GM12878 (cell line): ENCODE results near the gene PPP2R5C. TPM values are rescaled to one million over a fixed set of nuclear protein-coding genes. Genes with fewer than 3 reads are reported as not detected.

Experiments
- ATAC-seq: fragments of 200-7000 bp; cut with Tn5 transposase; 3 replicates; pipeline ENCODE4 v1.9.1; 2020; ENCODE audit warnings: mild to moderate bottlenecking, moderate library complexity
- BruUV-seq: library from RNA; stranded (reverse); fragments of 400-500 nt; replicated peaks from 2 replicates; lab custom pipeline; 2021; lab: Mats Ljungman, UMichigan
- CTCF ChIA-PET: fragments of 300-600 bp; sonication (Branson Sonifier 250); formaldehyde crosslinking; extraction: SDS; loops from one replicate; lab custom pipeline; 2021; ENCODE audit warnings: inconsistent platforms; lab: Yijun Ruan, JAX
- POLR2A ChIA-PET: fragments of 350-600 bp; formaldehyde crosslinking; extraction: SDS; loops from one replicate; lab custom pipeline; 2021; ENCODE audit warnings: inconsistent platforms; lab: Charles Lee
- RAD21 ChIA-PET: fragments of 300-600 bp; sonication (Branson Sonifier 250); formaldehyde crosslinking; loops from one replicate; lab custom pipeline; 2023; ENCODE audit warnings: antibody characterized with exemption; ENCODE audit not compliant: unreplicated experiment; lab: Charles Lee
- SMC1A ChIA-PET: fragments of 300-600 bp; sonication (Branson Sonifier 250); formaldehyde crosslinking; loops from one replicate; lab custom pipeline; 2023; ENCODE audit not compliant: unreplicated experiment, uncharacterized antibody; lab: Charles Lee
- DNase-seq: peaks from one replicate; pipeline ENCODE4 v3.0.0-alpha.2; 2011; ENCODE audit warnings: low read depth, low spot score
- FAIRE-seq: peaks from 3 replicates; lab custom pipeline; 2011; peaks lifted over from hg19 to GRCh38; lab: Jason Lieb, UNC
- H2AFZ ChIP-seq: 2 replicates; pipeline ENCODE4 v1.6.0; 2011; ENCODE audit warnings: low read depth, low read length, control low read depth; ENCODE audit not compliant: control insufficient read depth
- H3K27ac ChIP-seq: 2 replicates; pipeline ENCODE4 v1.5.1; 2011; ENCODE audit warnings: control low read depth; ENCODE audit not compliant: control insufficient read depth, insufficient read depth
- H3K27me3 ChIP-seq, 2 experiments: replicated peaks in 1 of 2; 2 replicates each; pipeline versions ENCODE4 v1.6.0 to v1.6.1; 2011; ENCODE audit warnings: low read length in 1 of 2; ENCODE audit not compliant: control insufficient read depth in 2 of 2, insufficient read depth in 2 of 2
- H3K36me3 ChIP-seq, 2 experiments: 2 replicates each; pipeline ENCODE4 v1.5.1; 2011; ENCODE audit warnings: low read length in 1 of 2; ENCODE audit not compliant: control insufficient read depth in 2 of 2, insufficient read depth in 2 of 2
- H3K4me1 ChIP-seq: 2 replicates; pipeline ENCODE4 v1.6.1; 2011; ENCODE audit warnings: mild to moderate bottlenecking, low read length, moderate library complexity, mixed read lengths; ENCODE audit not compliant: control insufficient read depth, insufficient read depth
- H3K4me2 ChIP-seq: 2 replicates; pipeline ENCODE4 v1.6.0; 2011; ENCODE audit warnings: control low read depth; ENCODE audit not compliant: control insufficient read depth, insufficient read depth
- H3K4me3 ChIP-seq: fragments of 200-600 bp; sonication (generic); 2 replicates; pipeline ENCODE4 v1.5.1; 2016
- H3K79me2 ChIP-seq: 2 replicates; pipeline ENCODE4 v1.6.0; 2011; ENCODE audit warnings: low read length; ENCODE audit not compliant: control insufficient read depth, insufficient read depth
- H3K9ac ChIP-seq: 2 replicates; pipeline ENCODE4 v1.8.0; 2011; ENCODE audit warnings: low read length, control low read depth, mixed read lengths; ENCODE audit not compliant: control insufficient read depth, insufficient read depth
- H3K9me3 ChIP-seq: replicated peaks from 3 replicates; pipeline ENCODE4 v1.5.1; 2011; ENCODE audit warnings: mild to moderate bottlenecking, low read length; ENCODE audit not compliant: control insufficient read depth, insufficient read depth
- H4K20me1 ChIP-seq: 2 replicates; pipeline ENCODE4 v1.6.0; 2011; ENCODE audit not compliant: control insufficient read depth, insufficient read depth
- PAX5 ChIP-seq: IDR thresholded peaks from 2 replicates; pipeline ENCODE4 v1.6.1; 2011; ENCODE audit warnings: low read depth, low read length, borderline replicate concordance
- POLR2AphosphoS2 ChIP-seq: IDR thresholded peaks from 2 replicates; pipeline ENCODE4 v1.6.1; 2011; ENCODE audit warnings: low read depth, mild to moderate bottlenecking, low read length, improper control_type of control experiment, moderate library complexity
- SMAD1 ChIP-seq: fragments of 450-650 bp; IDR thresholded peaks from 2 replicates; pipeline ENCODE4 v1.6.1; 2018; ENCODE audit warnings: mild to moderate bottlenecking, low read depth; ENCODE audit not compliant: partially characterized antibody
- SREBF2 ChIP-seq: IDR thresholded peaks from 2 replicates; pipeline ENCODE4 v1.6.1; 2012; ENCODE audit warnings: mild to moderate bottlenecking, low read length
- WGBS: methylation state at CpG from one replicate; pipeline ENCODE4 v1.1.6; 2016; ENCODE audit warnings: low lambda C conversion rate; ENCODE audit not compliant: insufficient replicate concordance, insufficient coverage; ENCODE audit errors: missing lambda C conversion rate; 5-methylcytosine and 5-hydroxymethylcytosine counted together
- in situ Hi-C: fragments of 300-500 bp; cut with MboI; formaldehyde crosslinking; loops from 9 replicates; pipeline ENCODE4 v1.14.3; 2018; ENCODE audit warnings: mixed read lengths
- intact Hi-C: fragments of 100-400 bp; cut with micrococcal nuclease; formaldehyde crosslinking; loops from one replicate; pipeline ENCODE4 v1.14.2; 2022; ENCODE audit not compliant: unreplicated experiment
- polyA plus RNA-seq, 11 experiments: library from polyadenylated mRNA; depleted of rRNA in 4 of 11; unstranded in 6 of 11; stranded (reverse) in 5 of 11; fragments of >200 nt; fragmentation: Nextera tagmentation in 4 of 11; fragmentation: Illumina TruSeq in 1 of 11; extraction: Ambion mirVana in 4 of 11; extraction: Trizol in 1 of 11; gene quantifications; 1 replicate in 1 of 11; 2 replicates in 10 of 11; pipeline versions ENCODE4 v1.2.1 to v1.2.3, GENCODE V29; 2011 to 2016; ENCODE audit warnings: inconsistent platforms in 2 of 11, missing spikeins in 2 of 11, low read depth in 1 of 11
- total RNA-seq, 4 experiments: library from RNA; depleted of rRNA in 3 of 4; stranded (reverse); fragments of >200 nt in 3 of 4; fragmentation: Illumina TruSeq in 1 of 4; extraction: Trizol in 1 of 4; gene quantifications; 2 replicates each; pipeline versions ENCODE4 v1.2.1 to v1.2.3, GENCODE V29; 2013 to 2021
- TF ChIP-seq, protein P1 (sequence below): IDR thresholded peaks from 2 replicates; pipeline ENCODE4 v1.6.1; 2012; ENCODE audit warnings: low read depth, low read length, improper control_type of control experiment
- TF ChIP-seq, protein P2 (sequence below): IDR thresholded peaks from 2 replicates; pipeline ENCODE4 v1.6.1; 2012; ENCODE audit warnings: improper control_type of control experiment, low read depth, low read length; ENCODE audit not compliant: insufficient replicate concordance

PPP2R5C gene
- total and polyA plus RNA-seq, 10 of the 15 experiments (the other 5 are each of a cell fraction or from before 2014, with no cell fraction given): 106 to 199 (median 144) TPM

DNA sequence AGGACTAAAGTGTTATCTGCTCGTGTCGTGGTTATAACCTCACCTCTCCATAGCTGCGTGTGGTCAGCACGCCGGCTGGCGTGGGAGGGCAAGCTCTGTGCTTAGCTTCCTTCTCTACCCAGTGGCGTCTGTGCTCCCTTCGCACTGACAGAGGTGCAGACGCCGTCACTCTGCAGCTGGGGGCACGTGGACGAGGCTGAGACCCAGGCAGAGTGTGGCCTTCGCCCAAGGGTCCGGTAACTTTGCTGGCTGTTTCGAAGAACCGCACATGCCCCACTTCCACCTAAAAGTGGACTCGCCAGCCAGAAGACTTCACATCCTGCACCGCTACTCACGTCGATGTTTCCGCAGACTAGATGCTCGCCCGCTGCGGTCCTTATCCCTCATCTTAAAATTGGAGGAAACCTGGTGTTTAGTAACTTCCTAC, 166.9 kb downstream of the PPP2R5C start:
- no peak for TF ChIP-seq PAX5
- TF ChIP-seq, protein P1, sequence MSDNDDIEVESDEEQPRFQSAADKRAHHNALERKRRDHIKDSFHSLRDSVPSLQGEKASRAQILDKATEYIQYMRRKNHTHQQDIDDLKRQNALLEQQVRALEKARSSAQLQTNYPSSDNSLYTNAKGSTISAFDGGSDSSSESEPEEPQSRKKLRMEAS: no peak
- TF ChIP-seq, protein P2, sequence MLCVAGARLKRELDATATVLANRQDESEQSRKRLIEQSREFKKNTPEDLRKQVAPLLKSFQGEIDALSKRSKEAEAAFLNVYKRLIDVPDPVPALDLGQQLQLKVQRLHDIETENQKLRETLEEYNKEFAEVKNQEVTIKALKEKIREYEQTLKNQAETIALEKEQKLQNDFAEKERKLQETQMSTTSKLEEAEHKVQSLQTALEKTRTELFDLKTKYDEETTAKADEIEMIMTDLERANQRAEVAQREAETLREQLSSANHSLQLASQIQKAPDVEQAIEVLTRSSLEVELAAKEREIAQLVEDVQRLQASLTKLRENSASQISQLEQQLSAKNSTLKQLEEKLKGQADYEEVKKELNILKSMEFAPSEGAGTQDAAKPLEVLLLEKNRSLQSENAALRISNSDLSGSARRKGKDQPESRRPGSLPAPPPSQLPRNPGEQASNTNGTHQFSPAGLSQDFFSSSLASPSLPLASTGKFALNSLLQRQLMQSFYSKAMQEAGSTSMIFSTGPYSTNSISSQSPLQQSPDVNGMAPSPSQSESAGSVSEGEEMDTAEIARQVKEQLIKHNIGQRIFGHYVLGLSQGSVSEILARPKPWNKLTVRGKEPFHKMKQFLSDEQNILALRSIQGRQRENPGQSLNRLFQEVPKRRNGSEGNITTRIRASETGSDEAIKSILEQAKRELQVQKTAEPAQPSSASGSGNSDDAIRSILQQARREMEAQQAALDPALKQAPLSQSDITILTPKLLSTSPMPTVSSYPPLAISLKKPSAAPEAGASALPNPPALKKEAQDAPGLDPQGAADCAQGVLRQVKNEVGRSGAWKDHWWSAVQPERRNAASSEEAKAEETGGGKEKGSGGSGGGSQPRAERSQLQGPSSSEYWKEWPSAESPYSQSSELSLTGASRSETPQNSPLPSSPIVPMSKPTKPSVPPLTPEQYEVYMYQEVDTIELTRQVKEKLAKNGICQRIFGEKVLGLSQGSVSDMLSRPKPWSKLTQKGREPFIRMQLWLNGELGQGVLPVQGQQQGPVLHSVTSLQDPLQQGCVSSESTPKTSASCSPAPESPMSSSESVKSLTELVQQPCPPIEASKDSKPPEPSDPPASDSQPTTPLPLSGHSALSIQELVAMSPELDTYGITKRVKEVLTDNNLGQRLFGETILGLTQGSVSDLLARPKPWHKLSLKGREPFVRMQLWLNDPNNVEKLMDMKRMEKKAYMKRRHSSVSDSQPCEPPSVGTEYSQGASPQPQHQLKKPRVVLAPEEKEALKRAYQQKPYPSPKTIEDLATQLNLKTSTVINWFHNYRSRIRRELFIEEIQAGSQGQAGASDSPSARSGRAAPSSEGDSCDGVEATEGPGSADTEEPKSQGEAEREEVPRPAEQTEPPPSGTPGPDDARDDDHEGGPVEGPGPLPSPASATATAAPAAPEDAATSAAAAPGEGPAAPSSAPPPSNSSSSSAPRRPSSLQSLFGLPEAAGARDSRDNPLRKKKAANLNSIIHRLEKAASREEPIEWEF: no peak
- no peak for TF ChIP-seq SMAD1
- TF ChIP-seq POLR2AphosphoS2: 0 out of 2 replicates have a peak, but pooled peaks have one; percentile 1
- no peak for TF ChIP-seq SREBF2
- TF ChIP-seq, all 136 proteins: peak for 1
- Histone ChIP-seq H3K9ac (no peak overlapping the region), H3K4me1 (no peaks in the 10 kb centered on the region), H3K79me2 (no peaks in the 10 kb centered on the region), H3K36me3 (peaks cover 0 to 4% of the 10 kb centered on the region in 2 experiments; a peak in 1 of 4 replicates), H2AFZ (no peak overlapping the region), H3K9me3 (no peaks in the 10 kb centered on the region), H3K4me2 (no peak overlapping the region), H3K4me3 (no peak overlapping the region), H3K27ac (no peak overlapping the region), H3K27me3 (no peaks in the 10 kb centered on the region), H4K20me1 (no peaks in the 10 kb centered on the region)
- in situ Hi-C loops: no loop called here
- 91% methylated on average over 24 of the region's 24 CpGs for WGBS
- CTCF ChIA-PET: interaction anchor here (0.7 kb wide), 1 partner anchor 157 kb away, joined by 3 read pairs; no protein-coding TSS in a partner anchor
- SMC1A ChIA-PET: no interaction called here
- POLR2A ChIA-PET: no interaction called here
- intact Hi-C loops: no loop called here
- RAD21 ChIA-PET: no interaction called here
- no peak for DNase-seq
- no TSS peak for BruUV-seq
- FAIRE-seq: no peak
- ATAC-seq: no peak
